GM08714 (cell line): Measurements from ENCODE around the gene ASTL.
"Not testable (repeated sequence)": the region's sequence is repeated elsewhere in the genome, so short reads cannot be mapped to it uniquely, and the experiment has no call there.

Source experiments
- H3K4me3 ChIP-seq: fragments of 200-500 bp; sonication (Bioruptor generic); 2 replicates; pipeline ENCODE4 v1.5.1; 2014; ENCODE audit warnings: mild to moderate bottlenecking, low read length, inconsistent platforms
- ZNF274 ChIP-seq: IDR thresholded peaks from 2 replicates; pipeline ENCODE4 v1.6.1; 2012; ENCODE audit warnings: mild to moderate bottlenecking, low read depth, low read length

The ASTL gene

GRCh38 chr2:96089356-96090195 lies 48.7 kb downstream of the ASTL start:
- H3K4me3 ChIP-seq = no peak overlapping the region
- no peak for TF ChIP-seq ZNF274

- TF ChIP-seq ZNF274 = no peak
These were observed 49.7 kb downstream of the ASTL start for GRCh38 chr2:96088340-96089335.

GRCh38 chr2:96087130-96087529 lies 51.2 kb downstream of the ASTL start:
- no peak overlapping the region for H3K4me3 ChIP-seq
- no peak for TF ChIP-seq ZNF274

More at GRCh38 chr2:96088340-96089335, 49.7 kb downstream of the ASTL start:
- no peak overlapping the region for H3K4me3 ChIP-seq

- no peak overlapping the region for H3K4me3 ChIP-seq
- TF ChIP-seq ZNF274 = no peak
These were observed 52.6 kb downstream of the ASTL start for GRCh38 chr2:96085541-96086355.

DNA sequence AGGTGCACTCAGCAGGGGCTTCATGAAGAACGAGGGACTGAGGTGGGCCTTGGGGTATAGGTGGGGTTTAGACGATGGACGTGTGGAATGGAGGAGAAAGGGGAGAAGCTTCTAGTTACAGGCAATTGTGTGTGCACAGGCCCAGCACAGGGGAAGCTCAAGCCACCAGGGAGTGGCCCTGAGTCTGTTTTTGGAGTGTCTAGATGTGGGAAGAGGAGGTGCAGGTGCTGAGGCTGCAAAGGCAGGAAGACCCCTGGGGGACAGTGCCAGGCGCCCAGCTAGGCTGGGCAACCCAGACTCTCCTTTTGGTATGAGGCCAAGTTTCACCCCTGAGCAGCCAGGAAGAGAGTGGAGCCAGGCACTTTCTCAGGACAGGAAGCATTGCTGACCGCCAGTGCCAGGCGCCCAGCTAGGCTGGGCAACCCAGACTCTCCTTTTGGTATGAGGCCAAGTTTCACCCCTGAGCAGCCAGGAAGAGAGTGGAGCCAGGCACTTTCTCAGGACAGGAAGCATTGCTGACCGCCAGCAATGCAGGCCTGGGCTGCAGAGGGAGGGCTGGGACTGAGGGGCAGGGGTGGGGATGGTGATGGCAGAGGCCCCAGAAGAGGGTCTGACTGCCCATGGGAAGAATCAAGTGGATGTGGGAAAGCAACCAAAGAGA lies 53.3 kb downstream of the ASTL start:
- H3K4me3 ChIP-seq = not testable (repeated sequence)

DNA sequence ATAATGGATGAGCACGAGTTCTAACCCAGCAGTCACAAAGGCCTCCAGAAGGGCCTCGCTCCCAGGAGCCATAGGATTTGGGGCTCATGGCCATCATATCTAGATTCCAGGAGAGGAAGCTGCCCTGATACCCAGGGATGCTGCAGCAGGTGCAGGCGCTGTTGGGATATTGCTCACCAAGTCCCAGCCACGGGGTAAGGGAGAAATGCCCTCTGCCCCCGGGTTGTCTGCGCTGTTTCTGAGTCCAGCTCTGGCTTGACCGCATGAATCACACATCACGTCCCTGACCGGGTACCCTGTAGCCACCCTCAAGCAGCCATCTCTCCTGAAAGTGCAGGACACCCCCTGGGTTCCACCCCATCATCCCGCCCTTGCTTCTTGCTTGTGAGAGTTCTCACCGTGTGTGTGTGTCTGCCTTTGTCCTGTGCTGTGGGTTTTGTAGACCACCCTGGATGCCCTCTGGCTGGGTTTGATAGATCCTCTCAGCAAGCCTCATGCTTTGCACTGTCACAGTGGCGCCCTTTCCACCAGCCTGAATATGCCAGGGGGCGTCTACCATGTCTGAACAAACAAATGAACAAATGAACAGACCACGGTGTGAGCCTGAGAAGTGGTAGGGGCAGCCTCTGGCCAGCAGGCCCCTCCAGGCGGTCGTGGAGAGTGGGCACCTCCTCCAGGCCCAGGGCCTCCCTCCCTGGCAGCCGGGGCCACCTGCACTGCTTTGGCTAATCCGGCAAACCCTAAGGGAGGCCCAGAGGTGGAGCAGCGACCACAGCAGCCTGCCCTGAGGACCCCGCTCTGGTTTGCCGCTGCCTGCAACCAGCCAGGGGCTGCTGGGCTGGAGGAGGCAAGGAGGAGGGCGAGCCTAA lies 54.1 kb downstream of the ASTL start:
- TF ChIP-seq ZNF274 = no peak

GRCh38 chr2:96083064-96083939 lies 55.0 kb downstream of the ASTL start:
- no peak for TF ChIP-seq ZNF274
- no peak overlapping the region for H3K4me3 ChIP-seq

More for the DNA sequence above, 54.1 kb downstream of the ASTL start:
- H3K4me3 ChIP-seq = no peak overlapping the region

DNA sequence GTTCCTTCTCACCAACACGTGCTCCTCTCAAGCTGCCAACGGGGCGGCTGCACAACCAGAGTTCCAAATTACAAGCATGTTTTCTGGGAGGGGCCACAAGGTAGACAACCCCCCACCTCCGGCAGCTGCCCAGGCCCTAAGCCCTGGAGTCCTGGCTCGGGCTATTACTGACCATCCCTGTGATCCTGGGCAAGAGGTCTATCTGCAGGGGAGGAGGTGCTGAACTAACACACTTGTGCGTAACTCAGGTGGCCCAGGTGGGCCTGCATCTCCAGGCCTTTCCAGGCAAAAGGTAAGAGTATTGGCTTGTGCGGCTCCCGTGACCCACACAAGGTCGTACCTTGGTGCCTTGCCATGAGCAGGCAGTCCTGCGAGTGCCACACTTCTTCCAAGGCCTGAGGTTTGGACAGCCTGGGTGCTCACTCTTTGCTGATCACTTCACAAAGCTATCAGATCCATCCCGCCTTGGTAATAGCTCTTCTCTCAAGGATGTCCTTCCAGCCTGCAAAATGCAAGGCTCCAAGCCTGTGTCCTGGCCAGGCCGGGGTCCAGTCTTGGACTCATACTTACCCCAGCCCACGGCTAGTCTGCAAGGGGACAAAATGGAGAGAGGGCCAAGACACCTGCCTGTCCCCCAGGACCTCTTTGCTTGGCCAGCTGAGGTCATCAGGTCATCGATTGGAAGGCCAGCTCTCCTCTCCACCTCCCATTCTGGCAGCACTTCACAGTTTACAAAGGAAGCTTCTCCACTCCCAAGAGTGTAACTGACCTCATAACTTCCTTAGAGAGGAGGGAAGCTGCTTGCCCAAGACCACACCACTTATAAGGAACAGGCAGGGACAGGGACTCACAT lies 55.9 kb downstream of the ASTL start:
- TF ChIP-seq ZNF274 = no peak
- no peak overlapping the region for H3K4me3 ChIP-seq

- TF ChIP-seq ZNF274 = no peak
- no peak overlapping the region for H3K4me3 ChIP-seq
These were observed 57.3 kb downstream of the ASTL start for GRCh38 chr2:96081042-96081441.

DNA sequence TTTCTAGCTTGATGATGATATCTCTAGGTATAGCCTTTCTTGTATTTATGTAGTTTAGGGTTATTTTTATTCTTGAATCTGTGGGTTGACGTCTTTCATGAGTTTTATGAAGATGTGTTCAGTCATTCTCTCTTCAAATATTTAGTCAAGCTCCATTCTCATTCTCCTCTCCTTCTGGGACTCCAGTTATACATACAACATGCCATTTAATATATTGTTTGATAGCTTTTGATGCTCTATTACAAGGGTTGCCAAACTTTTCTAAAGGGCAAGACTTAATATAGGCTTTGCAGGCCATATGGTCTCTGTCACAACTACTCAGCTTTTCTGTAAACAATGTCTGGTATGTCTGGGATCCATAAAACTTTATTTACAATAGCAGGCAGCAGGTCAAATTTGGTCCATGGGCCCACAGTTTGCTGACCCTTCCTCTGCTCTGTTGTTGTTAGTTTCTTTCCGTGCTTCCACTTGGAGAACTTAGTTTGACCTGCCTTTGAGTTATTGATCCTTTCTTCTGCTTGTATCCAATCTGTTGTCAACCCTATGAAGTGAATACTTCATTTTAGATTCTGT lies 63.0 kb downstream of the ASTL start:
- no peak overlapping the region for H3K4me3 ChIP-seq
- no peak for TF ChIP-seq ZNF274
